Right renal pelvis (tissue), 4 donors: ENCODE data around the gene EPM2AIP1. TPM values are rescaled to one million over a fixed set of nuclear protein-coding genes. Genes with fewer than 3 reads are reported as not detected.
"Not testable (repeated sequence)": the region's sequence is repeated elsewhere in the genome, so short reads cannot be mapped to it uniquely, and the experiment has no call there.

ENCODE experiments used
- DNase-seq, 4 donors: peaks; one replicate each; pipeline ENCODE4 v3.0.0-alpha.2; 2013; ENCODE audit warnings: low read depth in 4 of 4, low spot score in 3 of 4, missing footprints in 1 of 4
- polyA plus RNA-seq, 4 donors: library from polyadenylated mRNA; unstranded; fragments of 120-200 nt; gene quantifications; one replicate each; pipeline ENCODE4 v1.2.1, GENCODE V29; 2013; ENCODE audit not compliant: insufficient read length in 4 of 4

Gene EPM2AIP1
- polyA plus RNA-seq, 4 donors, result 45.5 to 57.7 (median 56.0) TPM

GRCh38 chr3:36993326-36994283 lies 674 bp upstream of the EPM2AIP1 start, which contains the start of gene MLH1:
Gene MLH1 (plus strand): TSS chr3:36993518. CDS start chr3:36993548, 30 bp downstream.
- DNase-seq, result peak; percentile 100

DNA sequence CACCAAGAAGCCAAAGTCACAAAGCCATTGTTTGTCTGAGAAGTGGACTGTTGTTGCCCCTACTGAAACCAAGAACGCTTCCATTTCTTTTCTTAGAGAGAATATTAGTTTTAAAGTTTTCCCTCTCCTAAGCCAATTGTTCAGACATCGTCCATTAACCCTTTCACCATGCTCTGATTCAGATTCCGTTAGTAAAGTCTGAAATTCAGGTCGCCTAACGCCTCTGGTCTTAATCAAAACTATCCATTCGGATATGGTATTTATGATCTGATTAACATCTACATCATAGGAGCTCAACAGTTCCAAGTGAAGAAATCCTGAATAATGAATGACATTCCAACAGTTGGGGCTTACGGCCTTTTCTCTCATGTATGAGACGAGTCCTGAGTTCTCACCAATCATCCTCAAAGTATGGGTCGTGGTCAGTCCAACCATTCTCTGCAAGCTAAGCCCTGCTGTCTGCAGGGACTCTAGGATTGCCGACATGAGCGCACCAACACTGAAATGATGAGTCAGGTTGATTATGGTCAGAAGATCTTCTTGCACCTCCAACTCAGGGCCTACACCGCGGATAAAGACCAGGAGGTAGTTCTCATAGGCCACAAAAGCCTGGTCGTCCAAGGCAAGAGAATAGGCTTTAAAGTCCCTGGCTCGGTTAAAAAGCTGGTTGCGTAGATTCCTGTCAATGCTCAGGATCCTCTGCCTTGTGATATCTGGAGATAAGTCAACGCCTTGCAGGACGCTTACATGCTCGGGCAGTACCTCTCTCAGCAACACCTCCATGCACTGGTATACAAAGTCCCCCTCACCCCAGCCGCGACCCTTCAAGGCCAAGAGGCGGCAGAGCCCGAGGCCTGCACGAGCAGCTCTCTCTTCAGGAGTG lies 767 bp downstream of the EPM2AIP1 start:
- peak in 3 of 4 donors; percentile 22 to 55 (median 40) for DNase-seq

- no peak for DNase-seq
These were observed 1.8 kb downstream of the EPM2AIP1 start for GRCh38 chr3:36991147-36991546.

DNA sequence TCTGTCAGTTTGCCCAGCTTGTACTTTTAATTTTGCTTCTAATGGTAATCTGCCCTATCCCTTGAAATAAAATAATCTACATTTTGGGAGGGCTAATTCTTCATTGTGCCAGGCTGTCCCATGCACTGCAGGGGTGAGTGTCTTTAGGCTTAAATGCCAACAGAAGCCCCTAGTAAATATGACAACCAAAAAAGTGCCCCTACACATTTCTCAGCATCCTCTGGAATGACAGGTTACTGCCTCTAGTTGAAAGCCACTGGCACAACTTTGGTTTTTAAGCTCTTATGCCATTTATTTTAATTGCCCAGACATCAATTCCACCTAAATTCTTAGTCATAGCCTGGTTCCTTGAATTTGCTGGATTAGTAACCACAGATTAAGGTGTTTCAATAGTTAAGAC lies 3.4 kb downstream of the EPM2AIP1 start:
- DNase-seq, result no peak

DNA sequence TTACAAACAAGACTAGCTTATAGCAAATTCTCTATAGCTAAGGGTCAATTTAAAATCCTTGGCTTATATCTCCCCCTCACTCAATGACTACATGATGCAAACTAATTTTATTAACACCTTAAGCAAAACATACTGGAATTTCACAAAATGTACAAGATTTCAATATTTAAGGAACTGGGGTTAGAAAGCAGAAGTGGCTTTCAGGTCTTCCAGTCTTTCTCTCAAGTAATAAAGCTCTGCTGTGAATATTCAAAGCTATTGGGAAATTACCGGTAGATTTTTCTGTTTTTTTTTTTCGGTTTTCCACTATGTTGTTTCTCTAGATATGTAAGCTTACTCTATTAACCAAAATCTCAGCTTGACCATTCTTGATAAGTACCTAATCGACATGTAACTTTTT lies 3.9 kb downstream of the EPM2AIP1 start:
- DNase-seq, result no peak

DNA sequence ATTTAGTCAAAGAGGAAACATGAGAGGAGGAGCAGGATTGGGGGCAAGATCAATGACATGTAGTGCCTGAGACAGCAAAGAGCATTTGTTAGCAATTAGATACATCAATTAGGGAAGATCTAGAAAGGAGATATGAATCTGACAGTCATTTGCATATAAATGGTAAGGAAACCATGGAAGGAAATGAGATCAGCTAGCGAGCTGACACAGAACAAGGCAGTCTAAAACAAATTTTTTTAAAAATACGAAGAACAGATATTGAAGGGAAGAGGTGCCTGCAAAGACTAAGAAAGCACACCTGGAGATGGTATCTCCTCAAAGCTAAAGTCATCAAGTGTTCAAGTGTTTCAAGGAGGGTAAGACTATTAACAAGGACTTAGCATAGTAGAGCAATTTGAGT lies 4.6 kb downstream of the EPM2AIP1 start:
- DNase-seq, result no peak

GRCh38 chr3:36981006-36981405 lies 11.9 kb downstream of the EPM2AIP1 start:
- DNase-seq, result no peak

DNA sequence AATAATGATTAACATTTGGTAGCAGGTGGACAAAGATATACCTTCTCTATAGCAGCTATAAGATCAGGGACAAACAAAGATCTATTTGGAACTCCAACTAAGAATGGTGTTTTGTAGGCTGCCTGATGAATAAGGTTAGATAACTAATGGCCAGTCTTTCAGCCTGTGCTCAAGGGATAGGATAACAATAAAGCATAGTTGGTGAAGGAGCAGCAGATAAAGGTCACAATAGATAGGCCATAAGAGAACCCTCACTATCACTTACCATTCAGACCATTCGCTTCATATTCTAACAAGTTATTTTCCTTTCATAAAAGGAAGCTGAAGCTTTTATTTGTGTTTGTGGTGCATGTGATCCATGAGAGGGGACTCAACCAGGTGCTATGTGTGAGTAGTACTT lies 19.8 kb downstream of the EPM2AIP1 start:
- no peak for DNase-seq

GRCh38 chr3:36972163-36972562 lies 20.8 kb downstream of the EPM2AIP1 start:
- no peak for DNase-seq

GRCh38 chr3:36969540-36970432 lies 23.1 kb downstream of the EPM2AIP1 start:
- no peak for DNase-seq

GRCh38 chr3:36969085-36969484 lies 23.8 kb downstream of the EPM2AIP1 start:
- DNase-seq, result no peak

- DNase-seq, result no peak
These were observed 27.5 kb downstream of the EPM2AIP1 start for GRCh38 chr3:36965440-36965839.

GRCh38 chr3:36964817-36965216 lies 28.1 kb downstream of the EPM2AIP1 start:
- DNase-seq, result no peak

DNA sequence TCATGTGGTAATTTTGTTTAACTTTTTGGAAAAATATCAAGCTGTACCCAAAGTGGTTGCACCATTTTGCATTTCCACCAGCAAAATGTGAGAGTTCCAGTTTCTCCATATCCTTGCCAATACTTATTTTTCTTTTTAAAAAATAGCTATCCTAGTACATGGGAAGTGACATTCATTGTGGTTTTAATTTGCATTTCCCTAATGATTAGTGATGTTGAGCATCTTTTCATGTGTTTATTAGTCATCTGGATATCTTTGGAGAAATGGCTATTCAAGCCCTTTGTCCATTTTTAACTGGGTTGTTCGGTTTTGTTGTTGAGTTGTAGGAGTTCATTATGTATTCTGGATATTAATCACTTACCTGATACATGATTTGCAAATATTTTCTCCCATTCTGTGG lies 28.6 kb downstream of the EPM2AIP1 start:
- DNase-seq, result no peak

- not testable (repeated sequence) for DNase-seq
These were observed 29.9 kb downstream of the EPM2AIP1 start for GRCh38 chr3:36963008-36963407.

DNA sequence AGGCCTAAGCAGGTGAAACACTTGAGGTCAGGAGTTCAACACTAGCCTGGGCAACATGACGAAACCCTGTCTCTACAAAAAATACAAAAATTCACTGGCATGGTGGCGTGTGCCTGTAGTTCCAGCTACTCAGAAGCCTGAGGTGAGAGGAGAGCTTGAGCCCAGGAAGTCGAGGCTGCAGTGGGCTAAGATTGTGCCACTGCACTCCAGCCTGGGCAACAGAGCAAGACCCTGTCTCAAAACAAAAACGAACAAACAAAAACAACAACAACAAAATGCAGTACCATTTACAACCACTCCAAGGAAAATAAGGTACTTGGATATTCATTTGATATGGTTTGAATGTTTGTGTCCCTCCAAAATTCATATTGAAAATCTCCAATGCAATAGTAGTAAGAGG lies 32.4 kb downstream of the EPM2AIP1 start:
- no peak for DNase-seq

- DNase-seq, result no peak
These were observed 33.1 kb downstream of the EPM2AIP1 start for GRCh38 chr3:36959821-36960220.

GRCh38 chr3:36957862-36958686 lies 34.9 kb downstream of the EPM2AIP1 start:
- DNase-seq, result no peak

DNA sequence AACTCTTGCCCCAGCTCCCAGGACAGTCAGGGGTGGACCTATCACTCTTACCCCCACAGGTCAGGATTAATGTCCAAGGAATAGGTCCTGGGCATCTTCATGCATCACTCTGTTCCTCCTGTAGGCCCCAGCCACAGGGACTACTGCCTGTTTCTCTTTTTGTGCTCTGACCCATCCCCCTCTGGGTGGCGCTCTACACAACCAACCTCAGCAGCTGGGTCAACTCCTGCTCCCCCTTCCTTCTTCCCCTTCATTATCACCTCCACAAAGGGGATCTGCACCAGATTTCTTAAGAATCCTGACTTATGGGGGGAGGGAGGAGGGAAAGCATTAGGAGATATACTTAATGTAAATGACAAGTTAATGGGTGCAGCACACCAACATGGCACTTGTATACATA lies 35.9 kb downstream of the EPM2AIP1 start:
- DNase-seq, result no peak
